ENCODE data around the gene RAB29. TPM values are rescaled to one million over a fixed set of nuclear protein-coding genes. Genes with fewer than 3 reads are reported as not detected.
A peak's percentile ranks its signal among the peaks of the same experiment; 100 is the strongest.

The RAB29 gene
- total RNA-seq, 4 donors from 2014 or later = 17.0 to 74.8 (median 43.4) TPM

GRCh38 chr1:205739348-205740160 lies 35.7 kb downstream of the RAB29 start:
- WGBS, 2 donors (ENCODE audit: low coverage in 1 of 2) = 70 to 93% methylated on average over 2 to 4 of the region's 5 CpGs
- peaks cover 0 to 74% (median 3%) of the 10 kb centered on the region in 3 donors for H3K4me1 ChIP-seq
- H3K9me3 ChIP-seq = no peaks in the 10 kb centered on the region
- no peak overlapping the region for H3K4me3 ChIP-seq
- no peaks in the 10 kb centered on the region for H3K27me3 ChIP-seq
- TF ChIP-seq POLR2AphosphoS5 (IDR thresholded peaks at IDR 0.05) (no peak), POLR2A (IDR thresholded peaks at IDR 0.05) (no peak), EP300 (IDR thresholded peaks at IDR 0.05) (no peak)
- TF ChIP-seq, protein P1, sequence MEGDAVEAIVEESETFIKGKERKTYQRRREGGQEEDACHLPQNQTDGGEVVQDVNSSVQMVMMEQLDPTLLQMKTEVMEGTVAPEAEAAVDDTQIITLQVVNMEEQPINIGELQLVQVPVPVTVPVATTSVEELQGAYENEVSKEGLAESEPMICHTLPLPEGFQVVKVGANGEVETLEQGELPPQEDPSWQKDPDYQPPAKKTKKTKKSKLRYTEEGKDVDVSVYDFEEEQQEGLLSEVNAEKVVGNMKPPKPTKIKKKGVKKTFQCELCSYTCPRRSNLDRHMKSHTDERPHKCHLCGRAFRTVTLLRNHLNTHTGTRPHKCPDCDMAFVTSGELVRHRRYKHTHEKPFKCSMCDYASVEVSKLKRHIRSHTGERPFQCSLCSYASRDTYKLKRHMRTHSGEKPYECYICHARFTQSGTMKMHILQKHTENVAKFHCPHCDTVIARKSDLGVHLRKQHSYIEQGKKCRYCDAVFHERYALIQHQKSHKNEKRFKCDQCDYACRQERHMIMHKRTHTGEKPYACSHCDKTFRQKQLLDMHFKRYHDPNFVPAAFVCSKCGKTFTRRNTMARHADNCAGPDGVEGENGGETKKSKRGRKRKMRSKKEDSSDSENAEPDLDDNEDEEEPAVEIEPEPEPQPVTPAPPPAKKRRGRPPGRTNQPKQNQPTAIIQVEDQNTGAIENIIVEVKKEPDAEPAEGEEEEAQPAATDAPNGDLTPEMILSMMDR (IDR thresholded peaks at IDR 0.05) = no peak
- no peak overlapping the region for H3K27ac ChIP-seq
- ATAC-seq = peak; percentile 34
- H3K36me3 ChIP-seq = peaks cover 0 to 21% of the 10 kb centered on the region in 2 donors

- Histone ChIP-seq H3K27me3 (no peaks in the 10 kb centered on the region), H3K36me3 (peaks cover 0 to 17% of the 10 kb centered on the region in 2 donors), H3K27ac (no peak overlapping the region), H3K9me3 (no peaks in the 10 kb centered on the region), H3K4me1 (peaks cover 0 to 70% (median 3%) of the 10 kb centered on the region in 3 donors), H3K4me3 (no peak overlapping the region)
- no peak for ATAC-seq
- WGBS, 2 donors (ENCODE audit: low coverage in 1 of 2) = 70 to 73% methylated on average over 1 of the region's 1 CpG
- TF ChIP-seq EP300 (IDR thresholded peaks at IDR 0.05) = no peak
- no peak for TF ChIP-seq POLR2AphosphoS5 (IDR thresholded peaks at IDR 0.05)
- no peak for TF ChIP-seq POLR2A (IDR thresholded peaks at IDR 0.05)
- TF ChIP-seq, protein P1 (IDR thresholded peaks at IDR 0.05) = no peak
These were observed 40.1 kb downstream of the RAB29 start for GRCh38 chr1:205735218-205735617.

DNA sequence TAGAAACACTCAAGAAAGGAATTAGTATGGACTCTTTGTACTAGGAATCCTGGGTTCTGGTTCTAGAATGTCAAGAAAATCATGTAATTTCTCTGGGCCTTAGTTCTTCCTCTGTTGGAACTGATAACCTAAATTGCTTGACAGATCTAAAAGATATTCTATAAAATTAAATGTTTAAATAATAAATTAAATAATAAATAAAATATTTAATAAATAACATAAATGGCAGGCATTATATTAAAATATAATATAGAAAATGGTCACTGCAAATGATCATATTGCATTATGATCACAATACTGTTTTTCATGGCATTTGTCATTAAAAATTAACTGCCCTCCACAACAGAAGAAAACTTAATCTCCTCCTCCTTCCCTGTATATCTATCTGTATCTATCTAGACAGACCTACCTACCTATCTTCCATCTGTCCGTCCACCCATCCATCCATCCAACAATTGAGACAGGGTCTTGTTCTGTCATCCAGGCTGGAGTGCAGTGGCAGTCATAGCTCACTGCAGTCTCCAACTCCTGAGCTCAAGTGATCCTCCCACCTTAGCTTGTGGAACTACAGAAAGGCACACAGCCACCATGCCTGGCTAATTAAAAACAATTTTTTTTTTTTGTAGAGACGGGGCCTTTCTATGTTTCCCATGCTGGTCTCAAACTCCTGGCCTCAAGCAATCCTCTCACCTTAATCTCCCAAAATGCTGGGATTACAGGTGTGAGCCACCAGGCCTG lies 41.7 kb downstream of the RAB29 start:
- no peaks in the 10 kb centered on the region for H3K9me3 ChIP-seq
- no peaks in the 10 kb centered on the region for H3K27me3 ChIP-seq
- ATAC-seq = no peak
- no peak overlapping the region for H3K27ac ChIP-seq
- peaks cover 0 to 66% (median 3%) of the 10 kb centered on the region in 3 donors for H3K4me1 ChIP-seq
- H3K36me3 ChIP-seq = peaks cover 0 to 25% of the 10 kb centered on the region in 2 donors
- WGBS, 2 donors (ENCODE audit: low coverage in 1 of 2) = 75 to 93% methylated on average over 2 of the region's 2 CpGs
- TF ChIP-seq EP300 (IDR thresholded peaks at IDR 0.05) = no peak
- TF ChIP-seq, protein P1 (IDR thresholded peaks at IDR 0.05) = no peak
- no peak for TF ChIP-seq POLR2AphosphoS5 (IDR thresholded peaks at IDR 0.05)
- H3K4me3 ChIP-seq = no peak overlapping the region

DNA sequence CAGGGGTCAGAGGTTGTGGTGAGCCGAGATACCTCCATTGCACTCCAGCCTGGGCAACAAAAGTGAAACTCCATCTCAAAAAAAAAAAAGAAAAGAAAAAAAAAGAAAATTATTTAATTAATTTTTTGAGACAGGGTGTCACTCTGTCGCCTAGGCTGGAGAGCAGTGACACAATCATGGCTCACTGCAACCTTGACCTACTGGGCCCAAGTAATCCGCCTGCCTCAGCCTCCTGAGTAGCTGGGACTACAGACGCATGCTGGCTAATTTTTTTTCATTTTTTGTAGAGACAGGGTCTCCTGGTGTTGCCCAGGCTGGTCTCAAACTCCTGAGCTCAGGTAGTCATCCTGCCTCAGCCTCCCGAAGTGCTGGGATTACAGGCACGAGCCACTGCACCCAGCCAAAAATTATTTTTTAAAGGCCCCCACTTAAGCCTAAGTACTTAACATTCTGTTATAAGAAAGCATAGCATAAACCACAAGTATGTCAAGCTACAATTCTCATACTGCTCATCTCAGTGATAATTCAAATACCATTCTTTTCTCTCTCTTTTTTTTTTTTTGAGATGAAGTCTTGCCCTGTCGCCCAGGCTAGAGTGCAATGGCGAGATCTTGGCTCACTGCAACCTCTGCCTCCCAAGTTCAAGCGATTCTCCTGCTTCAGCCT lies 45.2 kb downstream of the RAB29 start:
- Histone ChIP-seq H3K27ac (no peak overlapping the region), H3K4me1 (peaks cover 0 to 57% (median 0%) of the 10 kb centered on the region in 3 donors), H3K9me3 (no peaks in the 10 kb centered on the region), H3K27me3 (no peaks in the 10 kb centered on the region), H3K4me3 (no peak overlapping the region), H3K36me3 (peaks cover 0 to 35% of the 10 kb centered on the region in 2 donors)
- WGBS, 2 donors (ENCODE audit: low coverage in 1 of 2) = 95 to 96% methylated on average over 8 to 9 of the region's 9 CpGs
- TF ChIP-seq EP300 (IDR thresholded peaks at IDR 0.05) (no peak), POLR2A (IDR thresholded peaks at IDR 0.05) (no peak), POLR2AphosphoS5 (IDR thresholded peaks at IDR 0.05) (no peak)
- TF ChIP-seq, protein P1 (IDR thresholded peaks at IDR 0.05) = no peak
- no peak for ATAC-seq

All from gastroesophageal sphincter (tissue), 4 donors.